Panc1 (cell line): ENCODE data around the gene NNAT. TPM values are rescaled to one million over a fixed set of nuclear protein-coding genes. Genes with fewer than 3 reads are reported as not detected.

ENCODE experiments used
- ATAC-seq: fragments of 200-7000 bp; cut with Tn5 transposase; 2 replicates; pipeline ENCODE4 v1.9.1; 2020; ENCODE audit warnings: mild to moderate bottlenecking, moderate library complexity
- BruUV-seq: library from RNA; stranded (reverse); fragments of 400-500 nt; replicated peaks from 2 replicates; lab custom pipeline; 2021; lab: Mats Ljungman, UMichigan
- CTCF ChIA-PET: fragments of 300-600 bp; sonication (Branson Sonifier 250); formaldehyde crosslinking; loops from one replicate; lab custom pipeline; 2022; ENCODE audit warnings: antibody characterized with exemption; lab: Charles Lee
- POLR2A ChIA-PET: fragments of 300-600 bp; sonication (Branson Sonifier 250); formaldehyde crosslinking; loops from one replicate; lab custom pipeline; 2022; ENCODE audit warnings: antibody characterized with exemption; lab: Charles Lee
- DNase-seq: peaks from one replicate; pipeline ENCODE4 v3.0.0-alpha.2; 2010; ENCODE audit warnings: low read depth, low spot score
- H3K27ac ChIP-seq: 2 replicates; pipeline ENCODE4 v1.5.1; 2011; ENCODE audit warnings: mild to moderate bottlenecking, low read length, inconsistent platforms
- H3K27me3 ChIP-seq: fragments of 200-500 bp; sonication (Bioruptor generic); 2 replicates; pipeline ENCODE4 v1.6.0; 2014; ENCODE audit warnings: low read length, inconsistent platforms; ENCODE audit not compliant: control insufficient read depth, insufficient read depth
- H3K36me3 ChIP-seq: fragments of 200-500 bp; sonication (Bioruptor generic); 2 replicates; pipeline ENCODE4 v1.5.1; 2014; ENCODE audit warnings: inconsistent platforms, mild to moderate bottlenecking, low read length, moderate library complexity; ENCODE audit not compliant: control insufficient read depth, insufficient read depth
- H3K4me1 ChIP-seq: 2 replicates; pipeline ENCODE4 v1.5.1; 2011; ENCODE audit warnings: inconsistent platforms, mild to moderate bottlenecking, low read length, moderate library complexity; ENCODE audit not compliant: control insufficient read depth, insufficient read depth
- H3K4me3 ChIP-seq, 2 experiments: 2 replicates each; pipeline ENCODE4 v1.5.1; 2011 to 2012; ENCODE audit warnings: low read depth in 2 of 2, low read length in 2 of 2, mild to moderate bottlenecking in 2 of 2, inconsistent platforms in 1 of 2, moderate library complexity in 1 of 2
- H3K9me3 ChIP-seq: fragments of 200-500 bp; sonication (Bioruptor generic); 2 replicates; pipeline ENCODE4 v1.5.1; 2014; ENCODE audit warnings: low read depth, mild to moderate bottlenecking, inconsistent platforms, low read length, moderate library complexity; ENCODE audit not compliant: control insufficient read depth, insufficient read depth
- POLR2AphosphoS5 ChIP-seq: IDR thresholded peaks from 2 replicates; pipeline ENCODE4 v1.6.1; 2012; ENCODE audit warnings: mild to moderate bottlenecking, low read depth, low read length, moderate library complexity
- SIN3A ChIP-seq: IDR thresholded peaks from 2 replicates; pipeline ENCODE4 v1.6.1; 2012; ENCODE audit warnings: low read depth, mild to moderate bottlenecking, low read length, moderate library complexity, borderline replicate concordance; ENCODE audit not compliant: insufficient read depth
- TCF7L2 ChIP-seq: IDR thresholded peaks from 2 replicates; pipeline ENCODE4 v1.6.1; 2011; ENCODE audit warnings: mild to moderate bottlenecking, low read depth, low read length, inconsistent platforms
- in situ Hi-C: cut with HindIII; loops from 2 replicates; pipeline ENCODE4 v1.10.0; 2016; ENCODE audit warnings: low sequenced_read_pairs, low pct_unique_long_range_greater_than_20kb
- intact Hi-C: fragments of 100-400 bp; cut with micrococcal nuclease; formaldehyde crosslinking; loops from one replicate; pipeline ENCODE4 v1.10.0; 2022; ENCODE audit not compliant: unreplicated experiment
- total RNA-seq: library from RNA; stranded (reverse); gene quantifications from one replicate; pipeline ENCODE4 v1.2.1, GENCODE V29; 2021; ENCODE audit not compliant: unreplicated experiment
- TF ChIP-seq, protein P1 (sequence below): fragments of 450-650 bp; IDR thresholded peaks from 2 replicates; pipeline ENCODE4 v1.5.1; 2017; ENCODE audit warnings: mild to moderate bottlenecking
- TF ChIP-seq, protein P2 (sequence below), 2 experiments: IDR thresholded peaks; 2 replicates each; pipeline ENCODE4 v1.6.1; 2011 to 2012; ENCODE audit warnings: low read depth in 2 of 2, control low read depth in 1 of 2, low read length in 1 of 2, mild to moderate bottlenecking in 1 of 2, moderate library complexity in 1 of 2; ENCODE audit not compliant: insufficient read depth in 1 of 2

NNAT gene
- total RNA-seq, 1 experiment from 2014 or later = not detected

DNA sequence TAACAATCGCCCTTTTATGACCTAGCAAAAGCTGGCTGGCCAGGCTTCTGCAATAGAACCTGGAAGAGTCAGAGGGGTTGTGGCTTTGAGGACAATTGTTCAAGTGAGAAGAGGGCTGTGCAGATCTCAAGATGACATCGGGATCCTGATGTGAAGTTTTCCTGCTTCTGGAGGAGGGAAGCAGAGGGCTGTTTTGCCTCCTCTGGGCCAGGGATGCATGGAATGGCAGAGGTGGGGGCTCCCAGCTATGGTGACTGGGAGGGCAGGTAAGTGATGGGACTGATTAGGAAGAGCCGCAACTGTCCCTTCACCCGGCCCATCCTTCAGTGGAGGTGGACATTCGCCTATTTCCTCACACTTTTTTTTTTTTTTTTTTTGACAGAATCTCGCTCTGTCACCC lies 50.0 kb downstream of the NNAT start:
- H3K4me3 ChIP-seq = no peak overlapping the region
- POLR2A ChIA-PET = no interaction called here
- BruUV-seq = no TSS peak
- H3K27me3 ChIP-seq = peaks cover 19% of the 10 kb centered on the region
- in situ Hi-C loops = no loop called here
- CTCF ChIA-PET = no interaction called here
- ATAC-seq = no peak
- H3K27ac ChIP-seq = no peak overlapping the region
- H3K4me1 ChIP-seq = no peaks in the 10 kb centered on the region
- no peaks in the 10 kb centered on the region for H3K36me3 ChIP-seq
- H3K9me3 ChIP-seq = no peaks in the 10 kb centered on the region
- no peak for DNase-seq
- TF ChIP-seq SIN3A = no peak
- TF ChIP-seq, protein P1, sequence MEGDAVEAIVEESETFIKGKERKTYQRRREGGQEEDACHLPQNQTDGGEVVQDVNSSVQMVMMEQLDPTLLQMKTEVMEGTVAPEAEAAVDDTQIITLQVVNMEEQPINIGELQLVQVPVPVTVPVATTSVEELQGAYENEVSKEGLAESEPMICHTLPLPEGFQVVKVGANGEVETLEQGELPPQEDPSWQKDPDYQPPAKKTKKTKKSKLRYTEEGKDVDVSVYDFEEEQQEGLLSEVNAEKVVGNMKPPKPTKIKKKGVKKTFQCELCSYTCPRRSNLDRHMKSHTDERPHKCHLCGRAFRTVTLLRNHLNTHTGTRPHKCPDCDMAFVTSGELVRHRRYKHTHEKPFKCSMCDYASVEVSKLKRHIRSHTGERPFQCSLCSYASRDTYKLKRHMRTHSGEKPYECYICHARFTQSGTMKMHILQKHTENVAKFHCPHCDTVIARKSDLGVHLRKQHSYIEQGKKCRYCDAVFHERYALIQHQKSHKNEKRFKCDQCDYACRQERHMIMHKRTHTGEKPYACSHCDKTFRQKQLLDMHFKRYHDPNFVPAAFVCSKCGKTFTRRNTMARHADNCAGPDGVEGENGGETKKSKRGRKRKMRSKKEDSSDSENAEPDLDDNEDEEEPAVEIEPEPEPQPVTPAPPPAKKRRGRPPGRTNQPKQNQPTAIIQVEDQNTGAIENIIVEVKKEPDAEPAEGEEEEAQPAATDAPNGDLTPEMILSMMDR = no peak
- TF ChIP-seq, protein P2, sequence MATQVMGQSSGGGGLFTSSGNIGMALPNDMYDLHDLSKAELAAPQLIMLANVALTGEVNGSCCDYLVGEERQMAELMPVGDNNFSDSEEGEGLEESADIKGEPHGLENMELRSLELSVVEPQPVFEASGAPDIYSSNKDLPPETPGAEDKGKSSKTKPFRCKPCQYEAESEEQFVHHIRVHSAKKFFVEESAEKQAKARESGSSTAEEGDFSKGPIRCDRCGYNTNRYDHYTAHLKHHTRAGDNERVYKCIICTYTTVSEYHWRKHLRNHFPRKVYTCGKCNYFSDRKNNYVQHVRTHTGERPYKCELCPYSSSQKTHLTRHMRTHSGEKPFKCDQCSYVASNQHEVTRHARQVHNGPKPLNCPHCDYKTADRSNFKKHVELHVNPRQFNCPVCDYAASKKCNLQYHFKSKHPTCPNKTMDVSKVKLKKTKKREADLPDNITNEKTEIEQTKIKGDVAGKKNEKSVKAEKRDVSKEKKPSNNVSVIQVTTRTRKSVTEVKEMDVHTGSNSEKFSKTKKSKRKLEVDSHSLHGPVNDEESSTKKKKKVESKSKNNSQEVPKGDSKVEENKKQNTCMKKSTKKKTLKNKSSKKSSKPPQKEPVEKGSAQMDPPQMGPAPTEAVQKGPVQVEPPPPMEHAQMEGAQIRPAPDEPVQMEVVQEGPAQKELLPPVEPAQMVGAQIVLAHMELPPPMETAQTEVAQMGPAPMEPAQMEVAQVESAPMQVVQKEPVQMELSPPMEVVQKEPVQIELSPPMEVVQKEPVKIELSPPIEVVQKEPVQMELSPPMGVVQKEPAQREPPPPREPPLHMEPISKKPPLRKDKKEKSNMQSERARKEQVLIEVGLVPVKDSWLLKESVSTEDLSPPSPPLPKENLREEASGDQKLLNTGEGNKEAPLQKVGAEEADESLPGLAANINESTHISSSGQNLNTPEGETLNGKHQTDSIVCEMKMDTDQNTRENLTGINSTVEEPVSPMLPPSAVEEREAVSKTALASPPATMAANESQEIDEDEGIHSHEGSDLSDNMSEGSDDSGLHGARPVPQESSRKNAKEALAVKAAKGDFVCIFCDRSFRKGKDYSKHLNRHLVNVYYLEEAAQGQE (IDR thresholded peaks at IDR 0.05; ENCODE audit: insufficient read depth in 1 of 2, low read depth in 2 of 2, low read length in 1 of 2) = no peak
- TF ChIP-seq TCF7L2 = no peak
- no peak for TF ChIP-seq POLR2AphosphoS5
- intact Hi-C loops = loop anchor here (5.0 kb wide), 1 partner anchor 421 kb away; no protein-coding TSS in a partner anchor

Other genes with a start within 250 kb of the NNAT start
- gene MANBAL, start 231.6 kb upstream of the NNAT start, total RNA-seq = 36.4 TPM
- 24.9 TPM for gene SRC, start 175.1 kb upstream of the NNAT start, total RNA-seq
- gene BLCAP, start 6.6 kb downstream of the NNAT start, total RNA-seq = 50.1 TPM
- gene CTNNBL1, start 172.8 kb downstream of the NNAT start, total RNA-seq = 71.2 TPM